Fibroblast of lung (primary cell): ENCODE results near the gene WDR44. TPM values are rescaled to one million over a fixed set of nuclear protein-coding genes. Genes with fewer than 3 reads are reported as not detected.

ENCODE experiments used
- DNase-seq, 2 donors: peaks; one replicate each; pipeline versions ENCODE4 v3.0.0 to v3.0.0-alpha.2; 2010; ENCODE audit warnings: low read depth in 2 of 2
- H2AFZ ChIP-seq: 2 replicates; pipeline ENCODE4 v1.5.1; 2012; ENCODE audit warnings: low read length, control low read depth, inconsistent platforms
- H3K27ac ChIP-seq: 2 replicates; pipeline ENCODE4 v1.5.1; 2011; ENCODE audit warnings: low read length, control low read depth; ENCODE audit not compliant: insufficient read depth
- H3K27me3 ChIP-seq: 2 replicates; pipeline ENCODE4 v1.5.1; 2011; ENCODE audit warnings: mild to moderate bottlenecking, low read length; ENCODE audit not compliant: control insufficient read depth, insufficient read depth
- H3K36me3 ChIP-seq: 2 replicates; pipeline ENCODE4 v1.5.1; 2011; ENCODE audit warnings: low read length; ENCODE audit not compliant: control insufficient read depth, insufficient read depth
- H3K4me1 ChIP-seq: 2 replicates; pipeline ENCODE4 v1.5.1; 2011; ENCODE audit warnings: low read length; ENCODE audit not compliant: control insufficient read depth, insufficient read depth; ENCODE audit errors: extremely low read depth
- H3K4me2 ChIP-seq: 2 replicates; pipeline ENCODE4 v1.5.1; 2011; ENCODE audit warnings: low read length, control low read depth; ENCODE audit not compliant: insufficient read depth; ENCODE audit errors: extremely low read depth
- H3K4me3 ChIP-seq, 4 experiments: fragments of 200-600 bp in 1 of 4; sonication (generic) in 1 of 4; replicated peaks in 1 of 4; 2 replicates each; pipeline ENCODE4 v1.5.1; 2011 to 2016; ENCODE audit warnings: low read length in 4 of 4, low read depth in 3 of 4, mild to moderate bottlenecking in 3 of 4, control low read depth in 2 of 4, inconsistent platforms in 1 of 4, mixed read lengths in 1 of 4; ENCODE audit not compliant: insufficient read depth in 1 of 4; ENCODE audit errors: control extremely low read depth in 1 of 4
- H3K79me2 ChIP-seq: 2 replicates; pipeline ENCODE4 v1.5.1; 2012; ENCODE audit warnings: mild to moderate bottlenecking, low read length, inconsistent platforms; ENCODE audit not compliant: control insufficient read depth, insufficient read depth
- H3K9ac ChIP-seq: 2 replicates; pipeline ENCODE4 v1.5.1; 2011; ENCODE audit warnings: mild to moderate bottlenecking, low read length, control low read depth; ENCODE audit not compliant: insufficient read depth
- H3K9me3 ChIP-seq: 2 replicates; pipeline ENCODE4 v1.5.1; 2012; ENCODE audit warnings: low read depth, low read length; ENCODE audit not compliant: control insufficient read depth, insufficient read depth
- H4K20me1 ChIP-seq: 2 replicates; pipeline ENCODE4 v1.5.1; 2011; ENCODE audit warnings: low read length; ENCODE audit not compliant: control insufficient read depth, insufficient read depth; ENCODE audit errors: extremely low read depth
- EZH2 ChIP-seq: IDR thresholded peaks from 2 replicates; pipeline ENCODE4 v1.5.1; 2012; ENCODE audit warnings: low read length, control low read depth, mild to moderate bottlenecking; ENCODE audit errors: missing control alignments
- polyA plus RNA-seq, 2 donors: library from polyadenylated mRNA; depleted of rRNA in 1 of 2; stranded (reverse) in 1 of 2; unstranded in 1 of 2; fragments of >200 nt; gene quantifications; 2 replicates each; pipeline ENCODE4 v1.2.1, GENCODE V29; 2011 to 2012; ENCODE audit warnings: missing spikeins in 1 of 2
- total RNA-seq: library from RNA; depleted of rRNA; stranded (reverse); fragments of >200 nt; gene quantifications from 2 replicates; pipeline ENCODE4 v1.2.1, GENCODE V29; 2014
- TF ChIP-seq, protein P1 (sequence below), 2 donors: IDR thresholded peaks in 1 of 2; conservative IDR thresholded peaks in 1 of 2; 1 replicate in 1 of 2; 2 replicates in 1 of 2; pipeline ENCODE4 v1.5.1; 2011 to 2012; ENCODE audit warnings: low read length in 2 of 2, control low read depth in 1 of 2, inconsistent platforms in 1 of 2, low read depth in 1 of 2, mild to moderate bottlenecking in 1 of 2

WDR44 gene
- total and polyA plus RNA-seq, 2 donors (not counting 1 experiment from before 2014, with no cell fraction given): 15.0 to 20.6 TPM

DNA sequence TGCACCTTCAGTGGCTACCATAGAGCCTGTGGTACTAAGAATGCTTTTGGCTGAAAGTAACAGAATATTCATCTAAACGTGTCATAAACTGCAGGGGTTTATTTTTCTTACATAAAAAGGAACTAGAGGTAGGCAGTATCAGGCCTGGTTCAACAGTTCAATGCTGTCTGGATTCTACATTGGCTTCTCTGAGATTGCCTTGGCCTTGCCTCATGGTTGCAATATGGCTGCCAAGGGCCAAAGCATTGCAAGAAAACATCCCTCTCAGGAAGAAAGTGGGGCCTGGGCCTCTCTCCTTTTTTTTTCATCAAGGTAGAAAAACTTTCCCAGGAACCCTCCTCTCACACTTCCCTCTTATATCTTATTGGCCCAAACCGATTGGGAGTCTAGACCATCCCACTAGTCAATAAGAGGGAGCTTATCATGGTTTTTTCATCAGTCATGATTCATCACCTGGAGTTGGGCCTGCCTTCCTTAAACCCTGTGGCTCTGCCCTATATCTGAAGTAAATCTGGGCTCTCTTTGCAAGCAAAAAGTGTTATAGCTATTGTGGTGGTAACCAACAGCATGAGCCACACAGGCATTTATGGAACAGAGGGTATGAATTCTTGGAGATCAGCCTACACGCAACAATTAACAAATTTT lies 147.9 kb downstream of the WDR44 start:
- Histone ChIP-seq H4K20me1 (no peaks in the 10 kb centered on the region), H3K9ac (no peak overlapping the region), H3K27ac (no peak overlapping the region), H3K27me3 (no peaks in the 10 kb centered on the region), H3K4me1 (no peaks in the 10 kb centered on the region), H2AFZ (no peak overlapping the region), H3K4me2 (no peak overlapping the region), H3K36me3 (no peaks in the 10 kb centered on the region), H3K4me3 (no peak overlapping the region), H3K9me3 (no peaks in the 10 kb centered on the region), H3K79me2 (peaks cover 18% of the 10 kb centered on the region)
- TF ChIP-seq, protein P1, sequence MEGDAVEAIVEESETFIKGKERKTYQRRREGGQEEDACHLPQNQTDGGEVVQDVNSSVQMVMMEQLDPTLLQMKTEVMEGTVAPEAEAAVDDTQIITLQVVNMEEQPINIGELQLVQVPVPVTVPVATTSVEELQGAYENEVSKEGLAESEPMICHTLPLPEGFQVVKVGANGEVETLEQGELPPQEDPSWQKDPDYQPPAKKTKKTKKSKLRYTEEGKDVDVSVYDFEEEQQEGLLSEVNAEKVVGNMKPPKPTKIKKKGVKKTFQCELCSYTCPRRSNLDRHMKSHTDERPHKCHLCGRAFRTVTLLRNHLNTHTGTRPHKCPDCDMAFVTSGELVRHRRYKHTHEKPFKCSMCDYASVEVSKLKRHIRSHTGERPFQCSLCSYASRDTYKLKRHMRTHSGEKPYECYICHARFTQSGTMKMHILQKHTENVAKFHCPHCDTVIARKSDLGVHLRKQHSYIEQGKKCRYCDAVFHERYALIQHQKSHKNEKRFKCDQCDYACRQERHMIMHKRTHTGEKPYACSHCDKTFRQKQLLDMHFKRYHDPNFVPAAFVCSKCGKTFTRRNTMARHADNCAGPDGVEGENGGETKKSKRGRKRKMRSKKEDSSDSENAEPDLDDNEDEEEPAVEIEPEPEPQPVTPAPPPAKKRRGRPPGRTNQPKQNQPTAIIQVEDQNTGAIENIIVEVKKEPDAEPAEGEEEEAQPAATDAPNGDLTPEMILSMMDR (conservative IDR thresholded peaks at IDR 0.05 in 1 of 2, IDR thresholded peaks at IDR 0.05 in 1 of 2; ENCODE audit: low read depth in 1 of 2, low read length in 2 of 2): no peak
- TF ChIP-seq EZH2: no peak
- DNase-seq: peak in 1 of 2 donors; percentile 11

DNA sequence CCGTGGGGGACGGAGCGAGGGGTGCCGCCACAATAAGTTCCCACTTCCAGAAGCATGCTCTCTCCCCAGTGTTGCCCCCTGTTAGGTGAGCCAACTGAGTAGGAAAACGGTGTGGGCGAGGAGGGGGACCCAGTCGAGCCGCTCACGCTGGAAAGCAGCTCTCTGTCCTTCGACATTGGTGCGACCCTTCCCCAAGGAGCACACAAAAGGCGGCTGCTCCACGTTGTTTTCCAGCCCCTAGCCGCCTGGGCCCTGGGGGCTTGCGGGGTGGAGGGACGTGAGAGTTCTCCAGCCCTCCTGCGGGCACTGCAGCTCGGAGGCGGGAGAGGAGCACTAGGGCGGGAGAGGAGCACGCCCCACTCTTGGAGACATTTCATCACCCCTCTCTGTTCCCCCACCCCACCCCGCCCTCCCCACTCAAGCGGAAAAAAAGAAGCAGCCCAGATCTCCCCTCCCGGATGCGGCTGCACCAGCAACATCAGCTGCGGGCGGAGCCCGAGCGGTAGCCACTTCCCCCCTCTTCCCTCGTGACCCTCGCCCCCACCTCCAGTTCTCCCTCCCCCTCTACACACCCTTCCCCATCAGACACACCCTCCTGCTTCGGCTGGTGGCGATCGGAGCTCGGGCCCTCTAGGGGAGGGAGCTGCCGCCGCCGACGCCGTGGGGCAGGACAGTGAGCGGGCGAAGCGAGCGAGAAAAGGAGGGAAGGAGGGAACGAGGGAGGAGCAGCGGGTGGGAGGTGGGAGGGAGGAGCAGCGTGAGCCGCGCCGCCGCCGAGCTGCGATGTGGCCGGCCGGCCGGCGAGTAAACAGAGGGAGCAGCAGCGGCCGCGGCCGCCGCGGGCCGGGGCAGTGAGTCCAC lies 149.4 kb downstream of the WDR44 start, which contains the start of gene DOCK11:
Gene DOCK11 (plus strand): TSS at position 755 of the 861 bp plus-strand sequence. CDS start 157 bp downstream, outside the sequence.
- Histone ChIP-seq H3K4me3 (peak within 1 kb of the TSS; percentile 64 to 83 (median 70)), H3K27ac (peak within 1 kb of the TSS; percentile 51), H3K9ac (peak within 1 kb of the TSS; percentile 62)

More for the DNA sequence above, 149.4 kb downstream of the WDR44 start, which contains the start of gene DOCK11:
- peaks cover 29% of the 10 kb centered on the region for H3K79me2 ChIP-seq
- H3K36me3 ChIP-seq: no peaks in the 10 kb centered on the region
- H4K20me1 ChIP-seq: no peaks in the 10 kb centered on the region
- H3K4me1 ChIP-seq: no peaks in the 10 kb centered on the region
- peak; percentile 87 to 92 for DNase-seq
- H2AFZ ChIP-seq: peak within 1 kb of the TSS; percentile 35
- H3K4me2 ChIP-seq: peak within 1 kb of the TSS; percentile 64
- H3K9me3 ChIP-seq: no peaks in the 10 kb centered on the region
- no peaks in the 10 kb centered on the region for H3K27me3 ChIP-seq
- no peak for TF ChIP-seq EZH2
- TF ChIP-seq, protein P1 (conservative IDR thresholded peaks at IDR 0.05 in 1 of 2, IDR thresholded peaks at IDR 0.05 in 1 of 2; ENCODE audit: low read depth in 1 of 2, low read length in 2 of 2): no peak
